Tibial nerve (tissue), 4 donors: Measurements from ENCODE around the gene SLC31A1. TPM values are rescaled to one million over a fixed set of nuclear protein-coding genes. Genes with fewer than 3 reads are reported as not detected.
"Not testable (repeated sequence)": the region's sequence is repeated elsewhere in the genome, so short reads cannot be mapped to it uniquely, and the experiment has no call there.

Source experiments
- DNase-seq, 2 donors: peaks; one replicate each; pipeline ENCODE4 v3.0.0-alpha.2; 2019; ENCODE audit warnings: low spot score in 2 of 2
- H3K27ac ChIP-seq, 4 donors: fragments of 200-600 bp; sonication (generic) in 3 of 4; one replicate each; pipeline ENCODE4 v1.5.1; 2017 to 2019; ENCODE audit warnings: mild to moderate bottlenecking in 1 of 4
- H3K27me3 ChIP-seq, 2 donors: fragments of 200-600 bp; sonication (generic) in 1 of 2; one replicate each; pipeline versions ENCODE4 v1.5.1 to v1.6.0; 2017 to 2019
- H3K36me3 ChIP-seq, 3 donors: fragments of 200-600 bp; sonication (generic); one replicate each; pipeline ENCODE4 v1.5.1; 2018 to 2019
- H3K4me1 ChIP-seq, 4 donors: fragments of 200-600 bp; sonication (generic) in 3 of 4; one replicate each; pipeline ENCODE4 v1.5.1; 2017 to 2019
- H3K4me3 ChIP-seq, 4 donors: fragments of 200-600 bp; sonication (generic) in 3 of 4; one replicate each; pipeline ENCODE4 v1.5.1; 2017 to 2019; ENCODE audit warnings: mild to moderate bottlenecking in 1 of 4, moderate library complexity in 1 of 4
- H3K9me3 ChIP-seq, 4 donors: fragments of 200-600 bp; sonication (generic) in 3 of 4; one replicate each; pipeline ENCODE4 v1.5.1; 2017 to 2019
- EP300 ChIP-seq, 2 donors: sonication (generic); formaldehyde crosslinking; IDR thresholded peaks; one replicate each; pipeline ENCODE4 v1.6.1; 2017; ENCODE audit warnings: antibody characterized with exemption in 2 of 2, mild to moderate bottlenecking in 1 of 2
- POLR2A ChIP-seq, 2 donors: fragments of 450-650 bp; IDR thresholded peaks; one replicate each; pipeline ENCODE4 v1.6.1; 2017; ENCODE audit warnings: antibody characterized with exemption in 2 of 2, mild to moderate bottlenecking in 2 of 2, moderate library complexity in 2 of 2
- WGBS, 2 donors: methylation state at CpG; one replicate each; pipeline ENCODE4 v1.1.5; 2018; 5-methylcytosine and 5-hydroxymethylcytosine counted together
- total RNA-seq, 4 donors: library from RNA; depleted of rRNA; stranded (reverse); fragments of >200 nt; gene quantifications; one replicate each; pipeline ENCODE4 v1.1.0, GENCODE V29; 2016
- TF ChIP-seq, protein P1 (sequence below), 5 experiments: fragments of 200-600 bp in 3 of 5; fragments of 450-650 bp in 2 of 5; sonication (generic) in 3 of 5; IDR thresholded peaks; one replicate each; pipeline ENCODE4 v1.5.1; 2016 to 2019; ENCODE audit warnings: antibody characterized with exemption in 5 of 5, mild to moderate bottlenecking in 3 of 5, moderate library complexity in 2 of 5

SLC31A1 gene
- total RNA-seq, 4 donors from 2014 or later = 6.5 to 12.9 (median 10.6) TPM

DNA sequence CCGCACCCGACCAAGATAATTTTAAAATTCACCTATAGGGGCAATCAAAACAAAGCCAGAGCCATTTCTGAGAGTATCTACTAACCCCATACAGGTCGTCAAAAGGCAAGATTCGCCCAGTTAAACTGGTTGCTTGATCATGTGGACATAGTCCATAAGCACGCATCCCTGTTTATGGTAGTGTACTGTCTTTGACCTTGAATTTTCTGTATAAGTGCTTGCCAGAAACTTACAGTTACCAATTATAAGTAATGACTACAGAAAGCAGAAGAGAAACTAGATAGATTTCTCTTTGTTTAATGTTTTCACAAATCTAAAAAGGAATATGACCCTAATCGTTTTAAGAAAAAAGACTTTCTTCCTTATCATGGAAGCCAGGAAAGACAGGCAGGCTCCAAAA, 25.6 kb downstream of the SLC31A1 start:
- WGBS, 2 donors = 90 to 92% methylated on average over 6 of the region's 6 CpGs
- Histone ChIP-seq H3K27ac (no peak overlapping the region), H3K27me3 (no peaks in the 10 kb centered on the region), H3K4me3 (no peak overlapping the region), H3K4me1 (no peaks in the 10 kb centered on the region), H3K9me3 (no peaks in the 10 kb centered on the region), H3K36me3 (no peaks in the 10 kb centered on the region)
- no peak for DNase-seq
- TF ChIP-seq EP300 (IDR thresholded peaks at IDR 0.05) (no peak), POLR2A (IDR thresholded peaks at IDR 0.05) (no peak)
- TF ChIP-seq, protein P1, sequence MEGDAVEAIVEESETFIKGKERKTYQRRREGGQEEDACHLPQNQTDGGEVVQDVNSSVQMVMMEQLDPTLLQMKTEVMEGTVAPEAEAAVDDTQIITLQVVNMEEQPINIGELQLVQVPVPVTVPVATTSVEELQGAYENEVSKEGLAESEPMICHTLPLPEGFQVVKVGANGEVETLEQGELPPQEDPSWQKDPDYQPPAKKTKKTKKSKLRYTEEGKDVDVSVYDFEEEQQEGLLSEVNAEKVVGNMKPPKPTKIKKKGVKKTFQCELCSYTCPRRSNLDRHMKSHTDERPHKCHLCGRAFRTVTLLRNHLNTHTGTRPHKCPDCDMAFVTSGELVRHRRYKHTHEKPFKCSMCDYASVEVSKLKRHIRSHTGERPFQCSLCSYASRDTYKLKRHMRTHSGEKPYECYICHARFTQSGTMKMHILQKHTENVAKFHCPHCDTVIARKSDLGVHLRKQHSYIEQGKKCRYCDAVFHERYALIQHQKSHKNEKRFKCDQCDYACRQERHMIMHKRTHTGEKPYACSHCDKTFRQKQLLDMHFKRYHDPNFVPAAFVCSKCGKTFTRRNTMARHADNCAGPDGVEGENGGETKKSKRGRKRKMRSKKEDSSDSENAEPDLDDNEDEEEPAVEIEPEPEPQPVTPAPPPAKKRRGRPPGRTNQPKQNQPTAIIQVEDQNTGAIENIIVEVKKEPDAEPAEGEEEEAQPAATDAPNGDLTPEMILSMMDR (IDR thresholded peaks at IDR 0.05) = no peak

DNA sequence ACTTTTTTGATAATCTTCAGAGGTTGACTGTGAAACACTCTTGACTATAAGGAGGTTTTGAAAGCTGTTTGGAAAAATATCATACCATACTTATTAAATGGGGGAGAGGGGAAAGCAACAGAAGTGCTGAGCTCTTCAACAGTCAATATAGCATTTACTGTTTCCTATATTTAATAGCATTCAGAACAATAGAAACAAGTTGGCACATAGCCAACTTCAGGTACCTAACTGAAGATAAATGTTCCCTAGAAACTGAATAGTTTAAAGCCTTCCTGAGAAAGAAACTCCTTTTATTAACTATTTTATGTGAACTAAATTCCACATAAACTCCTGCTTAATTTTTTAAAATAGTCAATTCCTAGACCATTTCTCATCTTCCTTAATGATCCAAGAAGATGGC, 26.3 kb downstream of the SLC31A1 start:
- Histone ChIP-seq H3K4me3 (no peak overlapping the region), H3K9me3 (no peaks in the 10 kb centered on the region), H3K27ac (no peak overlapping the region), H3K36me3 (no peaks in the 10 kb centered on the region), H3K27me3 (no peaks in the 10 kb centered on the region), H3K4me1 (no peaks in the 10 kb centered on the region)
- no peak for DNase-seq
- TF ChIP-seq, protein P1 (IDR thresholded peaks at IDR 0.05) = no peak
- TF ChIP-seq POLR2A (IDR thresholded peaks at IDR 0.05) = no peak
- no peak for TF ChIP-seq EP300 (IDR thresholded peaks at IDR 0.05)

DNA sequence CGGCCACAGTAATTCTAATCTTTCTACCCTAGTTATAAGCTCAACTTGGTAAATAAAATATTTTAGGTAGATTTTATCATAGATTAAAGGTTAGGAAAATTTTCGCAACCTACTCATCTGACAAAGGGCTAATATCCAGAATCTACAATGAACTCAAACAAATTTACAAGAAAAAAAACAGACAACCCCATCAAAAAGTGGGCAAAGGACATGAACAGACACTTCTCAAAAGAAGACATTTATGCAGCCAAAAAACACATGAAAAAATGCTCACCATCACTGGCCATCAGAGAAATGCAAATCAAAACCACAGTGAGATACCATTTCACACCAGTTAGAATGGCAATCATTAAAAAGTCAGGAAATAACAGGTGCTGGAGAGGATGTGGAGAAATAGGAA, 28.3 kb downstream of the SLC31A1 start:
- H3K4me1 ChIP-seq, H3K36me3 ChIP-seq, H3K4me3 ChIP-seq, H3K27me3 ChIP-seq, DNase-seq, H3K27ac ChIP-seq, H3K9me3 ChIP-seq: not testable (repeated sequence)
- 99 to 100% methylated on average over 2 of the region's 2 CpGs for WGBS, 2 donors

DNA sequence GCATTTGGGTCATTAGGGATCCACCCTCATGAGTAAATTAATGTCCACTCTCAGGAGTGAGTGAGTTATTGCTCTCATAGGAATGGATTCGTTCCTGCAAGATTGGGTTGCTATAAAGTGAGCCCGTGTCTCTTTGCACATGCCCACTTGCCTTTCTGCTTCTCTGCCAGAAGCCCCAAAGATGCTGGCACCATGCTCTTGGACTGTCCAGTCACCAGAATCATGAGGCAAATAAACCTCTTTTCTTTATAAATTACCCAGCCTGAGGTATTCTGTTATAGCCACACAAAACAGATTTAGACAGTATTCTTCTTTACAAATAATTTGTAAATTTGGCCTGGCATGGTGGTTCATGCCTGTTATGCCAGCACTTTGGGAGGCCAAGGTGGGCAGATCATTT, 29.5 kb downstream of the SLC31A1 start:
- H3K4me1 ChIP-seq = no peaks in the 10 kb centered on the region
- TF ChIP-seq POLR2A (IDR thresholded peaks at IDR 0.05) (no peak), EP300 (IDR thresholded peaks at IDR 0.05) (no peak)
- TF ChIP-seq, protein P1 (IDR thresholded peaks at IDR 0.05) = no peak
- H3K4me3 ChIP-seq = no peak overlapping the region
- H3K9me3 ChIP-seq = no peaks in the 10 kb centered on the region
- no peak overlapping the region for H3K27ac ChIP-seq
- H3K27me3 ChIP-seq = no peaks in the 10 kb centered on the region
- WGBS, 2 donors = 93 to 94% methylated on average over 2 of the region's 2 CpGs
- H3K36me3 ChIP-seq = peaks cover 0 to 3% (median 0%) of the 10 kb centered on the region in 3 donors
- no peak for DNase-seq

DNA sequence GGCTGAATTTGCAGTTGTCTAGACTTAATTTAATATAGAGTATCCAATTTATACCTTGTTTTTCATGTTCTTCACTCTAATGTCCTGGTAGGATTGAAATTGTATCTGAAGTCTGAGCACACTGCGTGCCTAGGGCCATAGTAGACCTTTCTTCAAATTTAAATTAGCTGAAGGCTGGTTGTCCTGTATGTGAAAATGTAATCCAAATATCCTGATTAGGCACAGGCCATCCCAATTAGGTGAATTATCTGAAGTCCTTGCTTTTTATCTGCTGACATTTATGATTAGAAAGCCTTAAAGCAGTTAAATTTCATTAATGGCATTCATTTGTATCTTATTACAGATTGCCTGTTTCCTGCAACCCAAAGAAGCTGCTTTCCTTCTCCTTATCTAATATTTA, 33.6 kb downstream of the SLC31A1 start:
- WGBS, 2 donors = 94 to 100% methylated on average over 1 of the region's 1 CpG

DNA sequence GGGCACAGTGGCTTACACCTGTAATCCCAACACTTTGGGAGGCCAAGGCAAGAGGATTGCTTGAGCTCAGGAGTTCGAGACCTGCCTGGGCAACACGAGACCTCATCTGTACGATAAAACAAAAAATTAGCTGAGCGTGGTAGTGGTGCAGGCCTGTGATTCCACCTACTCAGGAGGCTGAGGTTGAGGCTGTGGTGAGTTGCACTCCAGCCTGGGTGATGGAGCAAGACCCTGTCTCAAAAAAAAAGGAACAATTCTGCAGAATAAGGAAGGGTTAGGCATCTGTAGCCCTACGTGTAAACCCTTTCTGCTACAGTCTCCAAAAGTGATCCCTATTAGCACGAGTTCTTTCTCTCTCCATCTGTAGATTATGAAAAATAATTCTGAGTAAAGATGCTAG, 34.1 kb downstream of the SLC31A1 start:
- no peaks in the 10 kb centered on the region for H3K27me3 ChIP-seq
- no peaks in the 10 kb centered on the region for H3K9me3 ChIP-seq
- no peaks in the 10 kb centered on the region for H3K4me1 ChIP-seq
- TF ChIP-seq, protein P1 (IDR thresholded peaks at IDR 0.05) = no peak
- TF ChIP-seq POLR2A (IDR thresholded peaks at IDR 0.05) (no peak), EP300 (IDR thresholded peaks at IDR 0.05) (no peak)
- 78 to 86% methylated on average over 6 of the region's 6 CpGs for WGBS, 2 donors
- H3K4me3 ChIP-seq = no peak overlapping the region
- no peak for DNase-seq
- no peak overlapping the region for H3K27ac ChIP-seq
- H3K36me3 ChIP-seq = peaks cover 0 to 44% (median 0%) of the 10 kb centered on the region in 3 donors

More for the DNA sequence above, 33.6 kb downstream of the SLC31A1 start:
- no peak for TF ChIP-seq EP300 (IDR thresholded peaks at IDR 0.05)
- no peak for TF ChIP-seq POLR2A (IDR thresholded peaks at IDR 0.05)
- Histone ChIP-seq H3K27me3 (no peaks in the 10 kb centered on the region), H3K4me1 (no peaks in the 10 kb centered on the region), H3K27ac (no peak overlapping the region), H3K9me3 (no peaks in the 10 kb centered on the region), H3K36me3 (peaks cover 0 to 41% (median 0%) of the 10 kb centered on the region in 3 donors), H3K4me3 (no peak overlapping the region)
- DNase-seq = no peak
